ENCODE results near the gene CAMKK1.

Gene CAMKK1

DNA sequence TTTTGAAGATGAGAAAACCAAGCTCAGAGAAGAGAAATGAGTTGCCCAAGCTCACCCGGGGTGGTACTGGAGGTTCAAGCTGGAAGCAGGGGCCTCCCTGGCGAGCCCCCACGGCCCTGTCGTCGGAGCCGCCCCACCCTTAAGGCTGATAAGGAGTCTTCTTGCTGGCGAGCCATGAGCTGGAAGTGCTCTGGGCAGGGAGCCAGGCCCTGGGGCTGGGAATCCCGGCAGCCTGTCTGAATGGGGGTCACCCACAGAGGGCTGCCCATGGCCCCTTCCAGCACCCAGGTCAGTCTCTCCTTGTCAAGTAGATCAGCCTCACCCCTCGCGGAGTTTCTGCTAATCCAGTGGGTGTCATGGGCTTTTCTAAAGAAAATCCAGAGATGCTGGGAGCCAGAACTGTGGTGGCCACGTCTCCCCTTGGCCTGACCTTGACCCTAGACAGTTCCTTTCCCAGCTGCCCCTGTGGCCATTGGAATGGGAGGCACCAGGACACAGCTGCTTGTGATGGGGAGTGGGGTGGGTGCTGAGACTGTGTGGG, 24.6 kb upstream of the CAMKK1 start:
- DNase-seq = peak; percentile 28

DNA sequence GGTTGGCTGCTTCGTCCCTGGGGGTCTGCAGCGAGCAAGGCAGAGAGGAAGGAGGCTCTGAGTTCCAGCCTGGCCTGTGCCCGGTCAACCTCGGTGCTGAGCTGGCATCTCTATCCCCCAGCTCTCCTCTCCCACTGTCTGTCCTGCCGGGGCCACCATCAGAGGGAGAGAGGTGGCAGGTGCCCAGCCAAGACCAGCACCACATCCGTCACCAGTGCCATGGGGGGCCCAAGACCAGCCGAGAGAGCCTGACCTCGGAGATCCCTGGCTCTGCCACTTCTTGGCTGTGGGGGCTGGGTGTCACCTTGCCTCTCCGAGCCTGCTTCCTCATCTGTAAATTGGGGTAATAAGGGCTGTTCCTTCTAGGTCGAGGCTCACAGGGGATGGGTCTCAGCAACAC, 24.0 kb upstream of the CAMKK1 start:
- no peak for DNase-seq

DNA sequence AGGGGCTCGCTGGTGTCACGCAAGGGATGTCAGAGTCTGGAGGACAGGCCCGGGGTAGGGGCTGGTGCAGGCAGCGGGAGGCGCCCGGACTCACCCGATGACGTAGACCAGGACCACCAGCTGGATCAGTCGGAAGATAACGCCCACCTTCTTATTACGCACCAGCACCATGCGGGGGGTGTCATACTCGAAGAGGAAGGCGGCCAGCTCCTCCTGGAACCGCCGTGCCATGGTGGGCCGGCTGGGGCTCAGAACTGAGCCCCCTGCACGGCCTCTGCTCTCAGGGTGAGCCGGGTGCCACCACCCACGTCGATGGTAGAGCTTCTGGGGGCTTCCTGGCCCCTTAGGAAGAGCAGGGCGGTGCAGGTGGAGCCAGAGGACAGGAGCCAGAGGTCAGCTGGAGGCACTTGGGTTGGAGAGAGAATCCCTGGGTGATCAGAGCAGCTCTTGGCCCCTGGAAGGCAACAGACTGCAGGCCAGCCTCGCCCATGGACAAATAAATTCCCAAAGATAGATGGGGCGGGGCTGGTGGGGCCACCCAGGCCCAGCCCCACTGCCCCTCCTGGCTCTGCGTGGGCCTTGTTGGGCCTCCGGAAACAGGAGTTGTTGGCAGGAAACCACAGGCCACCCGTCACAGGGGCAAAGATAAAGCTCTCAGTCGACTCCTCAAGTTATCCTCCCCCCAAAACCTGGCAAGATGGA, 23.3 kb upstream of the CAMKK1 start, which contains the start of gene P2RX1:
P2RX1 (minus strand) TSS at position 471 of the 702 bp plus-strand sequence; CDS start at position 231, 240 bp downstream.
- no peak for DNase-seq

DNA sequence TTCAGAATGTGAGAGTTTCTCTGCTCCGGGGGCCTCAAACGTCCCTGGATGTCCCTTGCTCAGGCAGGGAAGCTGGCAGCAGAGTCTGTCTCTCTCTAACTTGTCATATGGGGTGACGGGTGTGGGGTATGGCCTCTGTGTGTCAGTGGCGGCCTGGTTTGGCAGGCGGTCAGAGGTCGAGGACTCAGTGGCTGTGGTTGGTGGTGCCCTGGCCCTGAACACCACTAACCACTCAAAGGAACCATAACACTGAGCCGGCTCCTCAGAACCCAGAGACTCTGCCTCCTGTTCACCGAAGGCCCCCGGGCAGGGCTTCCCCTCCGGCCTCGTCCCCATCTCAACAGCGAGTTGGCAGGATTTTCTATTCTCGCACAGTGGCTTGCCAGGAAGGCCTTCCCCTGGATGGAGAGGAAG, 22.7 kb upstream of the CAMKK1 start:
- no peak for DNase-seq

DNA sequence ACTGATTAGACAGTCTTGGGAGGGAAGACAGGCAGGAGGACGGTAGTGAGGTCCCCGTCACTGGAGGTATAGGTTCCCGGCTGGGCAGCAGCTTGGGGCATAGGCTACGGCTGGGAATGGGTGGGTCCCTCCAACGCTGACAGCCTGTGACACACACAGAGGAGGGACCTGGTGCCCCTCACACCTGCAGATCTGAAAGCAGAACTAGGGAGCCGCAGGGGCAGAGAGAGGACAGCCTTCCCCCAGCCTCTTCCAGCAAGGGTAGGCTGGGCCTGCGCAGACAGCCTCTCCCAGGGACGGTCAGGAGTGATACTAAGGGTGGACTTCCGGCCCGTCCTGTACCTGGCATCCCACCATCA, 21.4 kb upstream of the CAMKK1 start:
- DNase-seq = no peak

DNA sequence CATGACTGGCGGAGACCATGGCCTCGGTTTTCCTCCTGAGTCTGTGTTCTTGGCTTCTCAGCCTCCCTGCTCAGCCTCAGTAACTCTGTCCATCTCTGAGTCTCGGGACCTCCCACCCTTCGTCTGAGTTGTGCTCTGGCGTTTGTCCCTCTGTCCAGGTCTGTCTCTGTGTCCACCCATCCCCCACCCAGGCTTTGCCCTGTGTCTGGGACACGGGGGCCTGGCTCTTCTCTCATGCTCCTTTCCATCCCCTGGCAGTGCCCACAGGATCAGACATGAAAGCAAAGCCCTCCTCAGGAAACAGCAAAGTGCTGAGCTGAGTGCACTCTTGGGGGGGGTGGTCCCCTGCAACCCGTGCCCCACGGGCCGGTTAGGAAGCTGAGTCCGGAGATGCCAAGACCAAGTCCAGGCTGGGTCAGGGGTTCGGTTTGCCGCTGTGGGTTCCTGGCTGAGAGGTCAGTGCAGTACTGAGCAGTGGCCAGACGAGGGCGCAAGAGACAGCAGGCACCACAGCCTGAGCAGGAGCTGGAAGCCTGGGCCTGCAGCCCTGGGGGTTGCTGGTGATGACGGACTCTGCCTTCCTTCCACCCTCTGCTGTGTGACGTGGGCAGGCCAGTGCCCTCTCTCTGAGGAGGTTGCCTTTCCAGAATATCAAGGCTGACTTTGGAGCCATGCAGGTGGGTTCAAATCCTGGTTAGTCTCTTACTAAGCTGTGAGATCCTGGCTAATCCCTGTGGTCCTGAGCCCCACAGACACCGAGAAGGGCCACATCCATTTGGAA, 20.9 kb upstream of the CAMKK1 start:
- DNase-seq = peak; percentile 89

DNA sequence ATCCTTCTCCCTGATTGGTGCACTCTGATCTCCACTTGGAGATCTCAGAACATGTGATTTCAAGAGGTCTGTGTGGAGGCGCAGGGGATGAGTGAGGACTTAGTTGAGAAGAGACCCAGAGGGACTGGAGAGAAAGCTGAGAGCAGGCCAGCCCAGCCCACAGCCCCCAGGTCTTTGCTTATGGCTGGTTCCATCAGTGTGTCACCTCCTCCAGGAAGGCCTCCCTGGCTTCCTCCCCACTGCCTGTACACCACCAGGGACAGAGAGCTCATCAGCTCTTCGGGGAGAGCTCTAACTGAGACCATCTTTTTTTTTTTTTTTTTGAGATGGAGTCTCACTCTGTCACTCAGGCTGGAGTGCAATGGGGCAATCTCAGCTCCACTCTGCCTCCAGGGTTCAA, 20.0 kb upstream of the CAMKK1 start:
- no peak for DNase-seq

DNA sequence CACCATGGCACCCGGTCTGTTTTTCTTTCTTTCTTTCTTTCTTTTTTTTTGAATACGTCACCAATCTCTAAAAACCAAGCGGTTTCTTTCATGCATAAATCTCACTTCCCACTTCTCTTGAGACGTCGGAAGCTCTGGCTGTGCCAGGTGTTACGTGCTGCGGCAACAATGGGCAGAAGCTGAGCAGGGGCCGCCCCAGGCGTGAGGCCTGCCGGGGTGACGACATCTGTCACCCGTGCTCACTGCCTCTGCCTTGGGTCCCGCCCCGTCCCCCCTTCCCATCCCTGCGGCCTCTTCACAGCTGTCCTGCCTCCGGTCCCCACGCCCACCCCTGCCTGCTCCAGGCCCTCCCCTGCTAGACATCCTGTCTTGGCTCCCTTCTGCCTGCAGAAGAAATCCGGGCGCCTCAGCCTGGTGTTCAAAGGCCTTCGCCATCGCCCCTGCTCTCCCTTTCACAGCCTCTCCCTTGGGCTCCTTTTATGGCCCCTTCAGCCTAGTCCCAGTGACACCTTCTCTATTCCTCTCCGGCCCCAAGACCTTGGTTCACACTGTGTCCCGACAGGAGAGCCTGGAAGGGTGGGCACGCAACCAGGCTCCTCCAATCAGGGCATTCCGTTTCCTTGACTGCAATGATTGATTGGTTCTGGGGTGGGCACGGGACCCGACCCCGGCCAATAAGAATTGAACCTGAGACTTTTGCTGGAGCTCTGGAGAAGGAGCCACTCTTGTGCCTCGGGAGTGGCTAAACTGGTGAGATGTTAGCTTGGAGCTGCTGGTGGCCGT, 18.6 kb upstream of the CAMKK1 start:
- peak; percentile 90 for DNase-seq

DNA sequence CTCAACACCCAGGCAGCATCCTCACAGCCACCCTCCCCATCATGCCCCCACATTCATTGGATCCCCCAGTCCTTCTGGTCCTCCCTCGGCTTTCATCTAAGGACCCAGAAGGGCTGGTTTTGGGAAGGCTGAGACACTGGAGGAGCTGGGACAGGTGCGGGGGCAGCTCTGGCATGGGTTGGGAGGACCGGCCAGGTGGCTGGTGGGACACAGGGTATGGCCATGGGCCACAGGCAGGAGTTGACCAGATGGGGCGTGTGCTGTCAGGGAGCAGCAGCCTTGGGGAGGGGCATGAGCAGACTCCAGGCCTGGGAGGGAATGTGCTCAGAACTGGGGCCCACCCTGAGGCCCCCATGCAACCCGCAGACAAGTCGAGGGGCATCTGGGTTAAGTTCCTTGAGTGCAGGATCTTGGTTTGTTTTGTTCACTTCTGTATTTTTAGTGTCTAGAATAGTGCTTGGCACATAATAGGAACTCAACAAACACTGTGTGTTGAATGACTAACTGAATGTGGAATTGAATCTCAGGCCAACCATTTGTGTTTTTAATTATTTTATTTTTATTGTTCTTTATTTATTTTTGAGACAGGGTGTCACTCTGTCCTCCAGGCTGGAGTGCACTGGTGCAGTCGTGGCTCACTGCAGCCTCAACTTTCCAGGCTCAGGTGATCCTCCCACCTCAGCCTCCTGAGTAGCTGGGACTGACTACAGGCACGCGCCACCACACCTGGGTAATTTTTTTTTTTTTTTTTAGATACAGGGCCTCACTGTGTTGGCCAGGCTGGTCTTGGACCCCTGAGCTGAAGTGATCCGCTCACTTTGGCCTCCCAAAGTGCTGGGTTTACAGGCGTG, 17.8 kb upstream of the CAMKK1 start:
- no peak for DNase-seq

DNA sequence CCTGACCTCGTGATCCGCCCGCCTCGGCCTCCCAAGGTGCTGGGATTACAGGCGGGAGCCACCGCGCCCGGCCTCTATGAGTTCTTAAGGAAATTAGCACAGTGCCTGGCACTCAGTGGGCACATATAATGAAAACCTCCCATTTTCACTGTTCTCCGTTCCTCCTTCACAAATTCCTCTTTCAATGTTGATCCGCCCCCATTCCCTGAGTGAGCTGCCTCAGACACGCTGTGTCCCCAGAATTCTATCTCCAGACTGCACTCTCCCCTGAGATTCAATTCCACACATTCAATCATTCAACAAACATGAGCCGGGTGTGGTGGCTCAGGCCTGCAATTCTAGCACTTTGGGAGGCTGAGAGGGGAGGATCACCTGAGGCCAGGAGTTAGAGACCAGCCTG, 16.4 kb upstream of the CAMKK1 start:
- DNase-seq = no peak

DNA sequence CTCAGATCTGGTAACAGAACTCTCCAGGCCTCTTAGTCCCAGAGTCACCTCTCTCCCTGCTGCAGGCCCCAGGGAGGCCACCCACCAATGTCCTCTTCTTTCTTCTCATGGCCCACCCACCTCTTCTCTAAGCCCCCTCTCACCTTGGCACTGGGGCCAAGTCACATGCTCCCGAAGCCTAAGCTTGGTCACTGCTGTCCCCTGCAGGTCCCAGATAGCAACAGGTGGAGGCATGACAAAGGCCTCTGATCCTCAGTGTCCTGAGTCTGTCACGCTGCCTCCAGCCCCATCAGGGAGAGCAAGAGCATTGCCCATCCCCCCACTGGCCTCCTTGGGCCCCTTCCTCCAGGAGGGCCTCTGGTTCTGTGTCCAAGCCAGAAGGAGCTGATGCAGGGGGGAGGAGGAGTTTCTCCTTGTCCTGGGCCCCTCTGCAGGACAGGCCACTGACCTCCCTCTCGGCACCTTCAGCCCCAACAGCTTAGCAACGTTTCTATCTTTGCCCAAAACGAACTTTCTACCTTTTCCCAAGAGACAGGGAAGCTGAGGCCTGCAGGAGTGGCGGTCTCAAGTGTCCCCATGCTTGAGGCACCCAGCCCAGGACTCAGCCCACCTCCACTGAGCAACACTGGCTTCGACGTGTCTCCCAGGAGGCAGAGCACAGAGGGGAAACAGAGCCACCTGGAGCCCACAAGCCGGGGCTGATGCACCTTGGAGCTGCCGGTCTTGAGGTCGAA, 14.8 kb upstream of the CAMKK1 start:
- peak; percentile 54 for DNase-seq

DNA sequence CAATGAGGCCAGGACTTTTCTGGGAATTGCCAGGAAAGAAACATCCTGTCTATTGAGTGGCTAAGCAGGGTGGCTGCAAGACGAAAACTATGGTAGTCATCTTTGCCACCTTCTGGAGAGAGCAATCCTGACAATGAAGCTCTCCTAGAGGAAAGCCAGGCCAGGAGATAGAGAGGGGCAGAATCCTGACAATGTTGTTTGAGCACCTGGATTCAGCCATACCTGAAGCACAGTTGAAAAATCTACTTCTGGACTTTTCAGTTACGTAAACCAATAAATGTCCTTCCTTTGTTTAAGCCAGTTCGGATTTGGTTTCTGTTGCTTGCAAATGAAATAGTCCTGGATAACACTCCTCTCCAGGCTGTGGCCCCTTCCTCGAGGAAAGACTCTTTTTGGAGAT, 14.0 kb upstream of the CAMKK1 start:
- no peak for DNase-seq

DNA sequence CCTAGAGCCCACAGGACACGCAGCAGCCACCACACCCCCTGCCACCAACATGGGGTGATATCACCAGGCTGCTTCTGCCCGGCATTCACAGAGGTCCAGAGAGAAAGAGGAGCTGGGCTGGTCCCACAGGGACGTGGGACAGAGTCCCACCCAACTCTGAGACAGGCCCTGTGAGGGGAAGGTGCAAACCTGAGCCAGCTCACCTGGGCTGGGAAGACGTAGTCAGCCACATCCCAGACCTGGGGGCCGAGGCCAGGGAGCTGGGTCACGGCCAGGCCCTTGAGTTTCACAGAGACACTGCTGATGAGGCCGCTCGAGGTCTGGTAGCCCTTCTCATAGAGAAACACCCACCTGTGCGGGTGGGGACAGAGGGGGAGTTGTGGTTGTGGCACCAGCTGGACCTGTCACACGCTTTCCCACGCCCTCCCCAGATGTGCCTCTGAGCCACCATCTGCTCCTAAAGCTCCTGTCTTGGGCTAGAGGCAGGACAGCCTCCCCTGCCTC, 12.2 kb upstream of the CAMKK1 start:
- peak; percentile 96 for DNase-seq

DNA sequence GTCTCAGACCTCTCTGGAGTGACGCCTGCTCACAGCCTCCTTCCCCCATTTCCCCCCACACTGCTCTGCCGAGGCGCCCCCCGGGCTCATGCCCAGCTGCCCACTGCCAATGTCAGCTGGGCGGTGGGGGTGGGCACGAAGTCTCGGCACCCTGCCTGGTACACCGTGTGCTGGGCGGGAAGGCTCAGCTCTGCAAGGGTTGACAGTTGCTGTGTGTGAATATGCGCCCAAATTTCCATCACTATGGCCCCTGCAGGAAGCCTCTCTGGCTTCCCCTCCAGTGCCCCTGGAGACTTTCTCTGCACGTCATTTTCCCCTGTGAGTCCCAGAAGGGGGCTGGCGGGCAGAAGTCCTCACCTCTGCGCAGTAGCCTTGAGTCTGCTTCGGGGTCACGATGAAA, 11.6 kb upstream of the CAMKK1 start:
- no peak for DNase-seq

DNA sequence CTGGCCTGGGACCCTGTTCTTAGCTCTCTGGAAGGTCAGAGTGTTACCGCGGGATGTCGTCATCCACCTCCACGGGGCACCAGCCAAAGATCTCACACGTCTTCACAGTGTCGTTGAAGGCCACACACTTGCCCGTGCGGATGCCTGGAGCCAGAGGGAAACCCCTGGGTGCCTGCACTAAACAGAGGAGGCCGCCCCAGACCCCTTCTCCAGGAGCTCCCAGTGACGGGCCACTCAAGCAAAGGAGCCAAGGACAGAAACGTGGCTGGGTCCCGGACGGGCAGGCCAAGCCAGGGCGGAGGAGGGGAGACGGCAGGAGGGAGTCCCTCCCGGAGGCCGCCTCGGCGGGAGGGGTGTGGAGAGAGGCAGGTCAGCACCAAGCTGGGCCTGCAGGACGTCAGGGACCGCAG, 11.0 kb upstream of the CAMKK1 start:
- DNase-seq = no peak

DNA sequence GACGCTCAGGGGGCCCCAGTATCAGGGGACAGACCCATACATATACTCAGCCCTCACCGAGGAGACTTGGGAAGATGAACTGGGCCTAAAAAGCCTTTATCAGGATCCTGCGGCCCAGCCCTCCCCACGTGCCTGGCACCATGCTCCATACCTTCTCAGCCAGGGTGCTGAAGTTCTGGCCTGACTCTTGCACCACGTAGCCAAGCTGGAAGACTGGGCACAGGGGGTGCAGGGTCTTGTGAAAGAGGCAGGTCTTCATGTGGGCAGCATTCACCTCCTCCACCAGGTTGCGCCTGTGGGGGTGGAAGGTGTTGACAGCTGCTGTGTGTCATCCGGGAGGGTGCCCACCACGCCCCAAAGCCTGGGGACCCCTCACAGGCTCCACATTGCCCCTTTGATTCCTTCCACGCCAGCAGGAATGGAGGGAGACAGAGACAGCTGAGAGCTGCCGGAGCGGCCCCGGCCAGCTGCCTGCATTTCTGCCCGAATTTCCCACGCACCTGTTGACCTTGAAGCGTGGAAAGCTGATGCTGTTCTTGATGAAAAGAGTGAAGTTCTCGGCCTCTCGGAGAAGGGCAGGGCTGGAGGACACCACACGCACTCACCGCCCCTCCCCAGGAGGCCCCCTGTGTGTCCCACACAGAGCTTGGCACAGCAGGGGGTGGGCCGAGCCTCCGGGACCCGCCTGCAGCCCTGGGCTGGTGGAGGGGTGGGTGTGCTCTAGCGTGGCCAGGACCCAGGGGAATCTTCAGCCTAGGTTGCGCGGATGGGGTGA, 10.4 kb upstream of the CAMKK1 start:
- no peak for DNase-seq

DNA sequence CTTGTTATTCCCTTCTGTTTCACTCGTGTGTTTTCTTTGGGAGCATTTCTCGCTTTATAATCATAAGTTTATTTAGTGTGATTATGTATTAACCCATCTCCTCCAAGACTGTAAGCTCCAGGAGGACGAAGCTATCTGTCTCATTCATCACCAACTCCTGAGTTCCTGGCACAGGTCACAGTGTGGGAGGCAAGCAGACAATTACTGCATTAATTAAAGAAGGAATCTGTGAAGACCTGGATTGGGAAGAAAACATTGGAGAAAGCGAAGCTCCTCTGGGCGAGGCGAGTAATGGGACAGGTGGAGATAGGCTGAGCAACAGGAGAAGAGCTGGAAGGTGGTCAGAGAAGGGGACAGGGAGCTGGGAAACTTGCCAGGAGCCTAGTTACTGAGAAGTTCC, 7.8 kb upstream of the CAMKK1 start:
- DNase-seq = no peak

DNA sequence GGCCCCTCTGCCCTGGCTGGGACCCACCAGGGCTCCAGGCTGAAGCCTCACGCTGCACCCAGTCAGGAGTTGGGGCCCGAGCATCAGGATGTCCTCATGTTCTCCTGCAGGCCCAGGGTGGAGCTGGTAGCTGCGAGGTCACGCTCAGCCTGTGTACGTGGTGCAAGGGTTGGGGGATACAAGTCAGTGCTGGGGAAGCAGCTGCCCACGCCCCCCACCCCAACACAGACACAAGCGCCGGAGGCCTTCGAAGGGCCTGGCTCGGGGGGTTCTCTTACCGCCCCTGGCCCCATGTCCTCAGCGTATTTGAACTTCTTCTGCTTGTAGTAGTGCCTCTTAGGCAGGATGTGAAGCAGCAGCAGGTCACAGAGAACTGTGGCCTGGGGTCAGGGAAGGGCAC, 4.9 kb upstream of the CAMKK1 start:
- no peak for DNase-seq

DNA sequence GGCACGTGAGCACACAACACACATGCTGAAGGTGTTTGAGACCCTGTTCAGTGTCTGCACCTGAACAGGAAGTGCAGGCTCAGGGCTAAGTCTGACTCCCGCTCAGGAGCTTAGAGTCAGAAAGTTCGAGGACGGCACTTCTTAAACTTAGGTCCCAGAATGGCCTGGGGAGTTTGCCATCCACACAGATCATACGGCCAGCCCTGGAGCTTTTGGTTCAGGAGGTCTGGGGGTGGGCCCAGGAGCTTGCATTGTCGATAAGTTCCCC, 4.0 kb upstream of the CAMKK1 start:
- DNase-seq = no peak

DNA sequence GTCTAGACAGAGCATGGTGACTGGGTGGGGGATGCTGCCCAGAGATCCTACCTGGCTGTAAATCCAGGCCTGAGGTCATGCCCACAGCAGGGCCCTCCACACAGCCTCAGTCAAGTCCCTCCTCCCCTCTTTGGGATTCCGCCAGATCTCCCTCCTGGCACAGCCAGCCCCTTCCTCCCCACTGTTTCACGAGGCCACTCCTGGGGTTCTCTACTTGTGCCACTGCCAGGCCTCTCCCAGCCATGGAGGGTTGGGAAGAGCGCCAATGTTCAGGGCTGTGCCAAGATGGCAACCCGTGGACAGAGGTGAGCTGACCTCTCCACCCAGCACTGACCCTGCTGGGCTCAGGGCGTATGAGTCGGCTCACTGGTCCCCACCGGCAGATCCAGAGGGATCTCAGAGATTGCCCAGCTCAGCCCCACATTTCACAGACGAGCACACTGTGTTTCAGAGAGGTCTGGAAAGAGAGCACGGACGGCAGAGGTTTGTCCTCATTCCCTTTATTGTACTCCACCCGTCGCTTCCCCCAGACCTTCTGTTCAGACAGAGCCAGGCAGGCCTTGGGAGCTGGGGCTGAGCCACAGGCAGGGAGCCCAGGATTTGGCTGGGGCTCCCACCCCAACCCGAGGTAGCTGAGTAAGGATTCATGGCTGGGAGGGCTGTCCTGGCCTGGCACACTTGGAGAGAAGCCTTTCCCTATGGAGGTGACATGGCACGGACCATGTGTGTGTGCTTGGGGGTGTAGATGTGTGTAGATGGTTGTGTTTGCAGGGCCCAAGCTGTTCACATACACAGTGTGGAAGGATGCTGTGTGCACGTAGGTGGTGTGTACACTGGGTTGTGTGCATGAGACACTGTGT, 3.5 kb upstream of the CAMKK1 start:
- DNase-seq = no peak
